H1 (cell line): ENCODE measurements around the gene ZNF750. TPM values are rescaled to one million over a fixed set of nuclear protein-coding genes. Genes with fewer than 3 reads are reported as not detected.

Experiments
- CTCF ChIA-PET: fragments of 300-600 bp; sonication (Branson Sonifier 250); formaldehyde crosslinking; loops from one replicate; lab custom pipeline; 2021; ENCODE audit not compliant: partially characterized antibody; lab: Charles Lee
- POLR2A ChIA-PET: fragments of 300-600 bp; sonication (Branson Sonifier 250); formaldehyde crosslinking; loops from one replicate; lab custom pipeline; 2021; ENCODE audit warnings: inconsistent platforms; ENCODE audit not compliant: partially characterized antibody; lab: Charles Lee
- DNase-seq, 2 experiments: peaks; one replicate each; pipeline versions ENCODE4 v3.0.0 to v3.0.0-alpha.2; 2010 to 2022; ENCODE audit warnings: low spot score in 2 of 2, low read depth in 1 of 2, mixed read lengths in 1 of 2
- FAIRE-seq: peaks from 2 replicates; lab custom pipeline; 2011; peaks lifted over from hg19 to GRCh38; lab: Jason Lieb, UNC
- H2AFZ ChIP-seq: 2 replicates; pipeline ENCODE4 v1.8.1; 2012; ENCODE audit warnings: low read length, inconsistent platforms
- H2AK5ac ChIP-seq: 2 replicates; pipeline ENCODE4 v1.6.1; 2013; ENCODE audit warnings: low read depth, low read length
- H2BK120ac ChIP-seq: replicated peaks from 2 replicates; pipeline ENCODE3; 2013; ENCODE audit warnings: low read depth, low read length, inconsistent platforms
- H2BK12ac ChIP-seq: 2 replicates; pipeline ENCODE4 v1.6.1; 2013; ENCODE audit warnings: low read depth, low read length
- H2BK15ac ChIP-seq: 2 replicates; pipeline ENCODE4 v1.6.1; 2013; ENCODE audit warnings: low read length
- H2BK20ac ChIP-seq: 2 replicates; pipeline ENCODE4 v1.6.1; 2013; ENCODE audit warnings: low read length
- H2BK5ac ChIP-seq: 2 replicates; pipeline ENCODE4 v1.6.1; 2013; ENCODE audit warnings: low read depth, low read length
- H3K14ac ChIP-seq: 2 replicates; pipeline ENCODE4 v1.6.1; 2013; ENCODE audit warnings: inconsistent platforms; ENCODE audit not compliant: insufficient read length
- H3K18ac ChIP-seq: 2 replicates; pipeline ENCODE4 v1.6.1; 2013; ENCODE audit warnings: low read length; ENCODE audit errors: extremely low read depth
- H3K23ac ChIP-seq: 2 replicates; pipeline ENCODE4 v1.6.1; 2013; ENCODE audit warnings: inconsistent platforms; ENCODE audit not compliant: insufficient read length
- H3K23me2 ChIP-seq: 2 replicates; pipeline ENCODE4 v1.6.1; 2013; ENCODE audit warnings: low read depth, low read length
- H3K27ac ChIP-seq: 2 replicates; pipeline ENCODE4 v1.6.1; 2011; ENCODE audit warnings: low read depth, low read length, inconsistent platforms
- H3K27me3 ChIP-seq, 4 experiments: replicated peaks in 1 of 4; 1 replicate in 1 of 4; 2 replicates in 3 of 4; pipeline versions ENCODE4 v1.6.1 to v1.8.1; 2011 to 2013; ENCODE audit warnings: low read length in 3 of 4, mild to moderate bottlenecking in 3 of 4, inconsistent platforms in 2 of 4, mixed read lengths in 2 of 4, moderate library complexity in 1 of 4; ENCODE audit not compliant: control insufficient read depth in 3 of 4, insufficient read depth in 3 of 4; ENCODE audit errors: extremely low read depth in 1 of 4
- H3K36me3 ChIP-seq, 4 experiments: 2 replicates each; pipeline versions ENCODE4 v1.6.1 to v1.8.1; 2011 to 2013; ENCODE audit warnings: mild to moderate bottlenecking in 4 of 4, low read length in 3 of 4, moderate library complexity in 2 of 4, control low read depth in 1 of 4, inconsistent platforms in 1 of 4; ENCODE audit not compliant: insufficient read depth in 4 of 4, control insufficient read depth in 2 of 4
- H3K4ac ChIP-seq: replicated peaks from 2 replicates; pipeline ENCODE3; 2013; ENCODE audit warnings: low read length, low read depth, mixed read lengths, inconsistent platforms; ENCODE audit not compliant: insufficient read length
- H3K4me1 ChIP-seq, 4 experiments: replicated peaks in 1 of 4; 1 replicate in 1 of 4; 2 replicates in 3 of 4; pipeline versions ENCODE4 v1.6.1 to v1.8.1; 2011 to 2013; ENCODE audit warnings: low read length in 3 of 4, inconsistent platforms in 2 of 4, mixed read lengths in 1 of 4; ENCODE audit not compliant: insufficient read depth in 4 of 4, control insufficient read depth in 3 of 4
- H3K4me2 ChIP-seq, 2 experiments: 2 replicates each; pipeline versions ENCODE4 v1.6.1 to v1.8.1; 2011 to 2013; ENCODE audit warnings: low read depth in 2 of 2, low read length in 2 of 2, control low read depth in 1 of 2, inconsistent platforms in 1 of 2, mild to moderate bottlenecking in 1 of 2; ENCODE audit not compliant: insufficient read depth in 1 of 2
- H3K4me3 ChIP-seq, 4 experiments: fragments of 200-600, 300-600 bp in 1 of 4; sonication (generic), shearing (Covaris generic), sonication (Bioruptor Twin) in 1 of 4; 2 replicates each; pipeline versions ENCODE4 v1.5.1 to v1.8.1; 2011 to 2016; ENCODE audit warnings: low read length in 4 of 4, low read depth in 3 of 4, control low read depth in 2 of 4, inconsistent platforms in 2 of 4, mild to moderate bottlenecking in 2 of 4, mixed read lengths in 1 of 4, moderate library complexity in 1 of 4; ENCODE audit not compliant: insufficient read depth in 2 of 4; ENCODE audit errors: extremely low read depth in 1 of 4
- H3K56ac ChIP-seq: replicated peaks from 2 replicates; pipeline ENCODE3; 2013; ENCODE audit warnings: low read depth, mild to moderate bottlenecking, mixed read lengths, low read length, inconsistent platforms; ENCODE audit not compliant: insufficient read length
- H3K79me1 ChIP-seq: 2 replicates; pipeline ENCODE4 v1.6.1; 2013; ENCODE audit warnings: low read depth, low read length, control low read depth
- H3K79me2 ChIP-seq, 2 experiments: 2 replicates each; pipeline versions ENCODE4 v1.6.1 to v1.8.1; 2012 to 2013; ENCODE audit warnings: low read length in 2 of 2, mild to moderate bottlenecking in 2 of 2, inconsistent platforms in 1 of 2; ENCODE audit not compliant: insufficient read depth in 2 of 2, control insufficient read depth in 1 of 2
- H3K9ac ChIP-seq, 4 experiments: replicated peaks in 1 of 4; 1 replicate in 1 of 4; 2 replicates in 3 of 4; pipeline versions ENCODE4 v1.6.1 to v1.8.1; 2011 to 2013; ENCODE audit warnings: low read depth in 3 of 4, low read length in 3 of 4, control low read depth in 2 of 4, mild to moderate bottlenecking in 2 of 4, moderate library complexity in 2 of 4, inconsistent platforms in 1 of 4; ENCODE audit errors: extremely low read depth in 1 of 4
- H3K9me3 ChIP-seq, 2 experiments: 2 replicates each; pipeline versions ENCODE4 v1.6.1 to v1.8.1; 2012 to 2013; ENCODE audit warnings: mild to moderate bottlenecking in 2 of 2, moderate library complexity in 2 of 2, control low read depth in 1 of 2, inconsistent platforms in 1 of 2, low read depth in 1 of 2, low read length in 1 of 2, mixed read lengths in 1 of 2; ENCODE audit not compliant: insufficient read depth in 2 of 2
- H4K20me1 ChIP-seq, 2 experiments: replicated peaks in 1 of 2; 2 replicates each; pipeline versions ENCODE3 to v1.8.1; 2011 to 2013; ENCODE audit warnings: inconsistent platforms in 2 of 2, low read length in 2 of 2, mild to moderate bottlenecking in 1 of 2; ENCODE audit not compliant: insufficient read depth in 2 of 2, control insufficient read depth in 1 of 2
- H4K5ac ChIP-seq: 2 replicates; pipeline ENCODE4 v1.6.1; 2013; ENCODE audit warnings: low read length, low read depth, mixed read lengths, inconsistent platforms; ENCODE audit not compliant: insufficient read length
- H4K8ac ChIP-seq: 2 replicates; pipeline ENCODE4 v1.8.0; 2013; ENCODE audit warnings: mild to moderate bottlenecking, moderate library complexity, low read length, inconsistent platforms; ENCODE audit not compliant: insufficient read depth; ENCODE audit errors: extremely low read depth
- H4K91ac ChIP-seq: replicated peaks from 2 replicates; pipeline ENCODE3; 2013; ENCODE audit warnings: low read length, mixed read lengths, inconsistent platforms; ENCODE audit not compliant: insufficient read length
- BRCA1 ChIP-seq: IDR thresholded peaks from 2 replicates; pipeline ENCODE4 v1.6.1; 2012; ENCODE audit warnings: low read depth, low read length, improper control_type of control experiment
- CHD1 ChIP-seq: IDR thresholded peaks from 2 replicates; pipeline ENCODE4 v1.6.1; 2012; ENCODE audit warnings: low read depth, low read length, improper control_type of control experiment
- EGR1 ChIP-seq: IDR thresholded peaks from 2 replicates; pipeline ENCODE4 v1.6.1; 2011; ENCODE audit warnings: low read depth, low read length, borderline replicate concordance
- FOSL1 ChIP-seq: IDR thresholded peaks from 2 replicates; pipeline ENCODE4 v1.6.1; 2011; ENCODE audit warnings: mild to moderate bottlenecking, low read depth, low read length, moderate library complexity; ENCODE audit not compliant: insufficient read depth
- PHF8 ChIP-seq: fragments of 200-600 bp; sonication (generic); conservative IDR thresholded peaks from 2 replicates; pipeline ENCODE4 v1.7.1; 2012; ENCODE audit warnings: low read depth, mild to moderate bottlenecking, inconsistent platforms, low read length, moderate library complexity
- POLR2A ChIP-seq, 2 experiments: IDR thresholded peaks; 1 replicate in 1 of 2; 2 replicates in 1 of 2; pipeline ENCODE4 v1.6.1; 2011; ENCODE audit warnings: low read depth in 2 of 2, low read length in 2 of 2, mild to moderate bottlenecking in 2 of 2; ENCODE audit errors: control extremely low read depth in 1 of 2
- RBBP5 ChIP-seq: IDR thresholded peaks from 2 replicates; pipeline ENCODE4 v1.7.1; 2012; ENCODE audit warnings: low read depth, mild to moderate bottlenecking, inconsistent platforms, low read length, moderate library complexity, borderline replicate concordance
- SIRT6 ChIP-seq: IDR thresholded peaks from one replicate; pipeline ENCODE4 v1.7.1; 2012; ENCODE audit warnings: low read length, inconsistent platforms
- SP1 ChIP-seq: IDR thresholded peaks from 2 replicates; pipeline ENCODE4 v1.6.1; 2011; ENCODE audit warnings: low read depth, low read length
- TCF12 ChIP-seq: IDR thresholded peaks from 2 replicates; pipeline ENCODE4 v1.6.1; 2011; ENCODE audit warnings: low read depth, mild to moderate bottlenecking, low read length
- WGBS, 2 experiments: shearing (Covaris generic) in 1 of 2; methylation state at CpG; one replicate each; pipeline versions ENCODE4 v1.1.6 to v1.1.7; 2013 to 2015; ENCODE audit warnings: low lambda C conversion rate in 2 of 2, mixed read lengths in 2 of 2, inconsistent platforms in 1 of 2, low coverage in 1 of 2, missing lambda C conversion rate in 1 of 2; ENCODE audit not compliant: insufficient replicate concordance in 2 of 2, insufficient coverage in 1 of 2, insufficient read length in 1 of 2; ENCODE audit errors: extremely low coverage in 1 of 2, missing lambda C conversion rate in 1 of 2; 5-methylcytosine and 5-hydroxymethylcytosine counted together
- polyA plus RNA-seq, 7 experiments: library from polyadenylated mRNA; depleted of rRNA in 3 of 7; stranded (reverse) in 5 of 7; unstranded in 2 of 7; fragments of >200 nt in 5 of 7; fragments of 200-250 nt in 2 of 7; gene quantifications; 1 replicate in 5 of 7; 2 replicates in 1 of 7; 4 replicates in 1 of 7; pipeline versions ENCODE4 v1.2.1 to v1.2.3, GENCODE V29; 2011 to 2013; ENCODE audit warnings: missing spikeins in 2 of 7, mixed read lengths in 2 of 7
- total RNA-seq: library from RNA; stranded (reverse); fragmentation: NEBNext Ultra II Directional; extraction: Animal tissue kit (Norgen Biotek cat#: 25700); gene quantifications from 2 replicates; pipeline ENCODE4 v1.2.1, GENCODE V29; 2021
- TF ChIP-seq, protein P1 (sequence below): IDR thresholded peaks from 2 replicates; pipeline ENCODE4 v1.6.1; 2011; ENCODE audit warnings: low read depth, mild to moderate bottlenecking, low read length; ENCODE audit not compliant: insufficient read depth
- TF ChIP-seq, protein P2 (sequence below): IDR thresholded peaks from 2 replicates; pipeline ENCODE4 v1.6.1; 2012; ENCODE audit warnings: low read length, inconsistent platforms

The ZNF750 gene
- total and polyA plus RNA-seq, 2 of the 8 experiments (the other 6 are each of a cell fraction or from before 2014, with no cell fraction given) = not detected

DNA sequence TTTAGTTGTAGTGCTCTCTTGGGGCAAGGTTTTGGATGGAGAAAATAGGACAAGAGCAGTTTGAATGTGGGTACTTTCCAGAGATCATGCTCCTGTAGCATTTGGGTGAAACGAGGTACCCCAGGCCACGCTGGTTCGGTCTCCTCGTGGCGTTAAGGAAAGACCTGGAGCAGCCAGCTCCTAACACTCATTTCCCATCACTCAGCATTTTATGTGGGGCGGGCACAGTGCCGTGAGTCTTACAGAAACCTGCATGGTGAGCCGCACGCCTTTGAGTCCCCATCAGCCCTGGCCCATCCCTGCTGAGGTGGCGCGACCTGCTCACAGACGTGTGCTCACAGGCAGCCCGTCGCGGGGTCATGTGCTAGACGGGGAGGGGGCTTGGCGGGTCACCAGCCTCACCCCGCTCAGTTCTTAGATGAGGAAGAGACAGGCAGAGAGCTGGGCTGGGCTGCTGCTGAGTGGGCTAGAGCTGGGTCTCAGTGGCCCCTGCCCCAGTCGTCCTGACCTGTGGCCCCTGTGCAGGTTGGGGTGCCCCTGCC is 50.7 kb downstream of the ZNF750 start:
- H2AK5ac ChIP-seq = no peak overlapping the region
- no peak overlapping the region for H2BK12ac ChIP-seq
- H2AFZ ChIP-seq = no peak overlapping the region
- H4K20me1 ChIP-seq = peaks cover 8 to 24% of the 10 kb centered on the region in 2 experiments
- H3K4me2 ChIP-seq = no peak overlapping the region
- peaks cover 0 to 32% of the 10 kb centered on the region in 2 experiments; a peak in 2 of 4 replicates for H3K79me2 ChIP-seq
- DNase-seq = no peak
- H3K4me3 ChIP-seq = no peak overlapping the region
- H3K56ac ChIP-seq = no peak overlapping the region
- H2BK5ac ChIP-seq = peak overlapping the region; percentile 44; the same call in 1 of the 2 replicates
- H2BK15ac ChIP-seq = no peak overlapping the region
- no peak for FAIRE-seq
- no peaks in the 10 kb centered on the region for H3K27me3 ChIP-seq
- no peak overlapping the region for H3K4ac ChIP-seq
- 90% methylated on average over 17 of the region's 19 CpGs; no CpG with 5 or more reads in 1 of the 2 experiments for WGBS, 2 experiments
- no peaks in the 10 kb centered on the region for H3K9me3 ChIP-seq
- peak overlapping the region in 1 of 4 experiments; percentile 22; a peak in 1 of 7 replicates for H3K9ac ChIP-seq
- H3K4me1 ChIP-seq = no peaks in the 10 kb centered on the region
- H4K8ac ChIP-seq = no peak overlapping the region
- no peak overlapping the region for H2BK120ac ChIP-seq
- POLR2A ChIA-PET = no interaction called here
- H3K23ac ChIP-seq = no peak overlapping the region
- no peak overlapping the region for H4K91ac ChIP-seq
- CTCF ChIA-PET = interaction anchor here (1.1 to 1.2 kb wide), 3 partner anchors 14 to 216 kb away, joined by 3 to 5 read pairs (median 4); no protein-coding TSS in a partner anchor
- H3K18ac ChIP-seq = no peak overlapping the region
- no peak overlapping the region for H4K5ac ChIP-seq
- H3K79me1 ChIP-seq = peaks cover 27% of the 10 kb centered on the region
- H3K27ac ChIP-seq = no peak overlapping the region
- H3K36me3 ChIP-seq = peaks cover 0 to 5% (median 2%) of the 10 kb centered on the region in 4 experiments; a peak in 3 of 8 replicates
- 0 out of 2 replicates have a peak, but pooled peaks cover 2% of the 10 kb centered on the region for H3K23me2 ChIP-seq
- no peak overlapping the region for H3K14ac ChIP-seq
- no peak overlapping the region for H2BK20ac ChIP-seq
- TF ChIP-seq RBBP5 = no peak
- TF ChIP-seq, protein P1, sequence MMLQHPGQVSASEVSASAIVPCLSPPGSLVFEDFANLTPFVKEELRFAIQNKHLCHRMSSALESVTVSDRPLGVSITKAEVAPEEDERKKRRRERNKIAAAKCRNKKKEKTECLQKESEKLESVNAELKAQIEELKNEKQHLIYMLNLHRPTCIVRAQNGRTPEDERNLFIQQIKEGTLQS = no peak
- no peak for TF ChIP-seq FOSL1
- TF ChIP-seq, protein P2, sequence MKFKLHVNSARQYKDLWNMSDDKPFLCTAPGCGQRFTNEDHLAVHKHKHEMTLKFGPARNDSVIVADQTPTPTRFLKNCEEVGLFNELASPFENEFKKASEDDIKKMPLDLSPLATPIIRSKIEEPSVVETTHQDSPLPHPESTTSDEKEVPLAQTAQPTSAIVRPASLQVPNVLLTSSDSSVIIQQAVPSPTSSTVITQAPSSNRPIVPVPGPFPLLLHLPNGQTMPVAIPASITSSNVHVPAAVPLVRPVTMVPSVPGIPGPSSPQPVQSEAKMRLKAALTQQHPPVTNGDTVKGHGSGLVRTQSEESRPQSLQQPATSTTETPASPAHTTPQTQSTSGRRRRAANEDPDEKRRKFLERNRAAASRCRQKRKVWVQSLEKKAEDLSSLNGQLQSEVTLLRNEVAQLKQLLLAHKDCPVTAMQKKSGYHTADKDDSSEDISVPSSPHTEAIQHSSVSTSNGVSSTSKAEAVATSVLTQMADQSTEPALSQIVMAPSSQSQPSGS = no peak
- TF ChIP-seq EGR1 = no peak
- no peak for TF ChIP-seq SP1
- TF ChIP-seq POLR2A (IDR thresholded peaks at IDR 0.05; ENCODE audit: control extremely low read depth in 1 of 2, low read depth in 2 of 2, low read length in 2 of 2) = no peak
- no peak for TF ChIP-seq SIRT6
- TF ChIP-seq PHF8 = no peak
- no peak for TF ChIP-seq BRCA1
- TF ChIP-seq TCF12 = no peak
- no peak for TF ChIP-seq CHD1
